HUES48 (cell line): ENCODE measurements around the gene BDH1.

Experiments
- H3K27ac ChIP-seq: one replicate; pipeline ENCODE4 v1.7.0; 2013; ENCODE audit warnings: low read depth, low read length, inconsistent platforms
- H3K27me3 ChIP-seq: 2 replicates; pipeline ENCODE4 v1.6.1; 2013; ENCODE audit warnings: mild to moderate bottlenecking, low read length; ENCODE audit not compliant: control insufficient read depth, insufficient read depth
- H3K36me3 ChIP-seq: 2 replicates; pipeline ENCODE4 v1.6.1; 2013; ENCODE audit warnings: low read length; ENCODE audit not compliant: control insufficient read depth, insufficient read depth
- H3K4me1 ChIP-seq: 2 replicates; pipeline ENCODE4 v1.6.1; 2013; ENCODE audit warnings: mild to moderate bottlenecking, low read length; ENCODE audit not compliant: control insufficient read depth, insufficient read depth
- H3K4me3 ChIP-seq: 2 replicates; pipeline ENCODE4 v1.5.1; 2013; ENCODE audit warnings: mild to moderate bottlenecking, low read depth, low read length
- H3K9ac ChIP-seq: 2 replicates; pipeline ENCODE4 v1.6.1; 2013; ENCODE audit warnings: mild to moderate bottlenecking, low read depth, low read length, moderate library complexity
- H3K9me3 ChIP-seq: 2 replicates; pipeline ENCODE4 v1.6.1; 2013; ENCODE audit warnings: low read length; ENCODE audit not compliant: control insufficient read depth, insufficient read depth

Gene BDH1

DNA sequence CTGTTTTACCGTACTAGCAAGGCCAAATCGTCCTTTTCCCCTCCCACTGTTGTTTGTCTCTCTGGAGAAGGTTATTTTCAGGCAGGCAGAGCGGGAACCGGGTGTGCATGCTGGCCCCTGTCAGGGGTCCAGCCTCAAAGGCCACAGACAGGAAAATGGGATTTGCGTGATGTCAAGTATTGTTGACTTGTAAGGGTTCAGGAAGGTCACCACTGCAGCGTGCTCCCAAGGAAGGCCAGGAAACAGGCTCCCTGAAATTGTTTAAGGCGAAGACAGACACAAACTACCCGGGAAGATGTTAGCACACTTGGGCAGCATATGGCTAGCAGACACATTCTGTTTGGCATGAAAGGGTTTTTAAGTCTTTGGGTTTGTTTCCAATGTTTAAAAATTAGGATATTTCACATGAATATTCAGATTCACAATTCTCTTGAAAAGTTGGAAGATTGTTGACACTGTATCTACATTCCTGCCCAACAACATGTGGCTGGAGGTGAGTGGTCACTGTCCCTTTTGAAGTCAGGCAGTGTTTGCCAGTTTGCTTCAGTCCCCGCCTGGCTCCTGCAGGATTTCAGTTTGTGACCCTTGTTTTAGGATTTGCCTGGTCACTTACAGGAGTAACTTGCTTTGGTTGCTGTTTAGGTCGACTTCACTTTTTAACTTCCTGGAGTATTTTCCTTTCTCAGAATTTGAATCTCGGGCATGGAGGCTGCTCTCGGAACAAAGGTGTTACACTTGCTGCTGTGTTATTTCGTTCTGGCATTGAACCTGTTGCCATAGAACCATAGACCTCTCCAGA is 90.4 kb downstream of the BDH1 start:
- H3K27ac ChIP-seq: no peak overlapping the region

DNA sequence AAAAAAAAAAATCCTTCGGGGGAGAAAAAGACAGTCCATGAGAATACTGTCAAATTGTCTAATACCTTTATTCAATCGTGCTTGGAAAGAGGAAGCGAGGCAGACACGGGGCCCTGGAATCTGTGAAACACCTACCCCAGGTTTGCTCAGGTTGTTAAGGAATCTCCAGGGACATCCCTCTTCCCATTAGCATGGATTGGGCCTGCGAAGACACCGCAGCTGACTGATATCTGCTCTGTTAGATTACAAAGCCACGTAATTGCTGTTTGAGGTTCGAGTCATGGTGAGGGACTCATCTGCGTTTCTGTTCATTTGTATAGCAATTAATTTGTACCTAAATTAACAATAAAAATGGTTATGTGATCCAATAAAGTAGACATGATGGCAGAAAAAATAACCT is 91.0 kb downstream of the BDH1 start:
- no peaks in the 10 kb centered on the region for H3K9me3 ChIP-seq
- H3K27me3 ChIP-seq: no peaks in the 10 kb centered on the region
- H3K9ac ChIP-seq: no peak overlapping the region
- no peaks in the 10 kb centered on the region for H3K36me3 ChIP-seq
- H3K4me1 ChIP-seq: peaks cover 16% of the 10 kb centered on the region
- H3K4me3 ChIP-seq: no peak overlapping the region
- no peak overlapping the region for H3K27ac ChIP-seq

More for the DNA sequence above, 90.4 kb downstream of the BDH1 start:
- no peaks in the 10 kb centered on the region for H3K9me3 ChIP-seq
- H3K36me3 ChIP-seq: no peaks in the 10 kb centered on the region
- no peak overlapping the region for H3K9ac ChIP-seq
- H3K4me3 ChIP-seq: no peak overlapping the region
- peaks cover 16% of the 10 kb centered on the region for H3K4me1 ChIP-seq
- H3K27me3 ChIP-seq: no peaks in the 10 kb centered on the region

DNA sequence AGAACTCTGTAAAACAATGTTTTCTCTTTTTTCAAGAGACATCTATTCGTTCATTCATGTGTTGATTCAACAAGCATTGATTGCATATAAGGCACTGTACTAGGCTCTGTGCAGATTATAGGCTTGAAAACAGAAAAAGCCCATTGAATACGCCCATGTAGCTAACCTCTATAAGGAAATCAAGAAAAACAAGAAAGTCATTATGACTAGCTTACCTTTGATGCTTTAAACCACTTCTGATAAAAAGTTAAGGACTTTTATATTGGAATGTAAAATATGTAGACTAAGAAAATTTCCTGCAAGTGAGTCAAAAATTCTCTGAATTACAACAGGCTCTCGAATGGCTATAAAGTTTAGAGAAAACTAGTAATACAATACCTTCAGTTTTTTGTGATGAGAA is 92.5 kb downstream of the BDH1 start:
- H3K9me3 ChIP-seq: no peaks in the 10 kb centered on the region
- no peaks in the 10 kb centered on the region for H3K27me3 ChIP-seq
- H3K4me3 ChIP-seq: no peak overlapping the region
- no peak overlapping the region for H3K9ac ChIP-seq
- peaks cover 16% of the 10 kb centered on the region for H3K4me1 ChIP-seq
- H3K27ac ChIP-seq: no peak overlapping the region
- H3K36me3 ChIP-seq: no peaks in the 10 kb centered on the region

DNA sequence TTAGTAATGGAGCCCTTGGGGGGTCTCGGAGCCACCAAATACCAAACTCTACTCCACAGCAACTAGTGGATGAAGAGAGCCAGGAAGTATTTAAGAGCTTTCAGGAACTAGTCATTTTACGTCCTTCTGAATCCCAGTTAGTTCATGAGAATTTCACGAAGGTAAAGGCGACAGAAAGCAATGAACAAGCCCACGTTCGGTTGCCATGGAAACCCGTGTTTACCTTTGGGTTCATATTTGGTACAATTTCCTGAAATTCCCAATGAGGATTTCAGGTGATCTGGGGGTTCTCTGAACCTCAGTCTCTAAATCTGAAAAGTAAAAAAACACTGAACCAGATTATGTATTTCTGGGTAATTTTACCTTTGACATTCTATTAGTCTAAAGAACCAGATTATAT is 93.0 kb downstream of the BDH1 start:
- H3K4me3 ChIP-seq: no peak overlapping the region
- no peak overlapping the region for H3K9ac ChIP-seq
- no peaks in the 10 kb centered on the region for H3K36me3 ChIP-seq
- peaks cover 16% of the 10 kb centered on the region for H3K4me1 ChIP-seq
- no peaks in the 10 kb centered on the region for H3K27me3 ChIP-seq
- H3K27ac ChIP-seq: no peak overlapping the region
- no peaks in the 10 kb centered on the region for H3K9me3 ChIP-seq

DNA sequence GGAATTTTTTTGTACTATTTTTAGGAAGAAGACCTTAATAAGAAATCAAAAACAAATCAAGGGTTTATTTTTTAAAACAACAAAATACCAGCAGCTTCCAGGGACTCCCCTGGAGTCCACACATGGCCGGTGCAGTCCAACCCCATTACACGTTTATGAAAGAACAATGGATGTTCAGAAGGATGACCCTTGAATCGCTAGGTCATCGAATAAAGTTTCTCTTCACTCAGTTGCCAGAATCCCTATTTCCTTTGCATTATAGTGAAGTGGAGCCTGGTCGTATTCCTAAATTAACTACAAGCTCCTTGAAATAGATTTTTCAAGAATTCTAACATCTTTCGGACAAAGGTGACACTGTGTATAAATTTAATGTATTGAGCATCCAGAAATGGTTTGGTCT is 95.1 kb downstream of the BDH1 start:
- Histone ChIP-seq H3K27me3 (peaks cover 8% of the 10 kb centered on the region), H3K4me1 (peaks cover 14% of the 10 kb centered on the region), H3K27ac (no peak overlapping the region), H3K9ac (no peak overlapping the region), H3K4me3 (no peak overlapping the region), H3K36me3 (no peaks in the 10 kb centered on the region), H3K9me3 (no peaks in the 10 kb centered on the region)

DNA sequence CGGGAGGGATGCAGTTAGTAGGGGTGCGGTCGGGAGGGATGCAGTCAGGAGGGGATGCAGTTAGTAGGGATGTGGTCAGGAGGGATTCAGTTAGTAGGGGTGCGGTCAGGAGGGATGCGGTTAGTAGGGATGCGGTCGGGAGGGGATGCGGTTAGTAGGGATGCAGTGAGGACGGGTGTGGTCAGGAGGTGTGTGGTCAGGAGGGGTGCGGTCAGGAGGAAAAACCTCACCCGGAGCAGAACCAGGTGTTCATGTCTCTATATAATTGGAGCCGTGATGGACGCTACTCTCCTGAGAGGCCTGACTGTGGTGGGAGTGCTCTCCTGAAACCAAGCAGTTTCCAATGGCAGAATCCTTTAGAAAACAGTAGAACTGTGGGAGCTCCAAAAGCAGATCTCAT is 95.8 kb downstream of the BDH1 start:
- H3K36me3 ChIP-seq: no peaks in the 10 kb centered on the region
- no peak overlapping the region for H3K9ac ChIP-seq
- H3K27me3 ChIP-seq: peaks cover 14% of the 10 kb centered on the region
- peaks cover 12% of the 10 kb centered on the region for H3K4me1 ChIP-seq
- H3K27ac ChIP-seq: no peak overlapping the region
- no peaks in the 10 kb centered on the region for H3K9me3 ChIP-seq
- H3K4me3 ChIP-seq: no peak overlapping the region
